GM12892 (cell line): ENCODE data around the gene TENT5A.
"Not testable (repeated sequence)": the region's sequence is repeated elsewhere in the genome, so short reads cannot be mapped to it uniquely, and the experiment has no call there.

ENCODE experiments used
- DNase-seq: peaks from one replicate; pipeline ENCODE4 v3.0.0; 2011; ENCODE audit not compliant: insufficient read length
- FAIRE-seq: peaks from 2 replicates; lab custom pipeline; 2011; peaks lifted over from hg19 to GRCh38; lab: Jason Lieb, UNC
- POLR2A ChIP-seq: IDR thresholded peaks from 2 replicates; pipeline ENCODE4 v1.6.1; 2011; ENCODE audit warnings: low read depth, low read length, control low read depth
- POLR2AphosphoS5 ChIP-seq: IDR thresholded peaks from 2 replicates; pipeline ENCODE4 v1.6.1; 2011; ENCODE audit warnings: low read depth, low read length, control low read depth
- TAF1 ChIP-seq: IDR thresholded peaks from 2 replicates; pipeline ENCODE4 v1.6.1; 2011; ENCODE audit warnings: low read depth, mild to moderate bottlenecking, control low read depth, low read length, borderline replicate concordance

TENT5A gene

GRCh38 chr6:81743649-81744048 lies 8.8 kb downstream of the TENT5A start:
- DNase-seq: no peak
- FAIRE-seq: no peak
- TF ChIP-seq POLR2A (no peak), TAF1 (no peak), POLR2AphosphoS5 (no peak)

DNA sequence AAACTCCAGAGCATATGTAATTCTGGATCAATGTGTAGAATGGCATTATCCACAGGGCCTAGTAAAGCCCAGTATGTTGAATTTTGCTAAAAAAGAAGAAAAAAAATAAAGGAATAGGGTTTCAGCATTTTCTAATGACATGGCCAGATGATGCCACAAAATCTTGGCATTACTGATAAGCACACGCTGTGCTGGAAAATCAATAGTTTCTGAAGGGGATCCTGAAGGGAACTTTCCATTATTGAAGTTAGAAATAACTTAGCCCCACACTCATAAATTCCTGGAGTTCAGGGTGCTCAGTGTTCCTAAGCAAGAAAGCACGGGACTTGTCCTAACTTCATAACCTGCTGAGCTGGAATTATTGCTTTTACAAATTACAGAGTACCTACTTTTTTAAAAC lies 10.8 kb downstream of the TENT5A start:
- DNase-seq (no peak), FAIRE-seq (no peak)
- TF ChIP-seq POLR2AphosphoS5 (no peak), TAF1 (no peak), POLR2A (no peak)

GRCh38 chr6:81740591-81740990 lies 11.9 kb downstream of the TENT5A start:
- DNase-seq, FAIRE-seq: not testable (repeated sequence)

DNA sequence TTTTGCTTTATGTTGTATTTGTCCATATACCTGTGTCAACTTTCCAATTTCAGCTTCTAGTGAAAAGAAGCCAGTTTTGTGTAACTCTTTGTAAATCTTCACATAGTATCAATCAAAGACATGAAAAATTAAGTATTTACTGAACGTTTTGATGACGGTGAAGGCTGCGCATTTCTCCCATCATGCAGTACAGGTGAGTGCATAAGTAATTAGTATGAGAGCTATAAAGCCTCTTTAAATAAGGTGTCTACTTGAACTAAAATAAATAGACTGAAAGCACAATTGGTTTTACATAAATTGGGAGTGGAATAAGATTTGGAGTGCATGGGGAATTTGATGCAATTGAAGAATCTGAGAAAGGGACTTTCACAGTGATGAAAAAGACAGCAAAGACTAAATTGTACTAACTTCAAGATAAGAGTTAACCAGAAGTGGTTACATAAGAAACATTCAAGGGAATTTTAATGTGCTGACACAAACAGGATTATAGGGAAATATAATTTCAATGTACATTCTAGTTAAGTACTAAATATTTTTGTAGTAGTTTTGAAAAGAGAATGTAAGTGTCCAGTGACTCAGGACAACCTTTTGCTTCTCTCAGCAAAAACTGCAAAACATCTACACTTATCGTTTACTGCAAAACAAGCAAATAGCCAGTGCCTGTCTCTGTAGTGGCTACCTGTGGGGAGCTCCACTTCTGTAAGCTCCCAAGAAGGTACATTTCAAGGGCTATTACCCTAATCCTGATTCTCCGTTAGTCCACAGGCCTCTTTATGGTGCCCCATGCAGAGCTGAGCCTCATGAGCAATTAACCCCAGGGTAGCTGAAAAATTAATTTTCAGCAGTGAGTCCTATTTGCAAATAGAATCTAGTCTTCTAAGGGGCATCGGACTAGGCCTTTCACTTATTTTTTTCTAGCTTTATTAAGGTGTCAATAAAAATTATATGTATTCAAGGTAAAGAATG lies 13.0 kb downstream of the TENT5A start:
- FAIRE-seq: no peak
- no peak for DNase-seq

GRCh38 chr6:81736428-81736827 lies 16.1 kb downstream of the TENT5A start:
- DNase-seq (no peak), FAIRE-seq (no peak)
- TF ChIP-seq POLR2A: no peak
- TF ChIP-seq TAF1: no peak
- TF ChIP-seq POLR2AphosphoS5: no peak

More for the DNA sequence above, 13.0 kb downstream of the TENT5A start:
- TF ChIP-seq POLR2AphosphoS5 (no peak), POLR2A (no peak), TAF1 (no peak)

GRCh38 chr6:81735756-81736380 lies 16.6 kb downstream of the TENT5A start:
- FAIRE-seq (no peak), DNase-seq (no peak)
- TF ChIP-seq POLR2AphosphoS5: no peak
- TF ChIP-seq TAF1: no peak
- no peak for TF ChIP-seq POLR2A

DNA sequence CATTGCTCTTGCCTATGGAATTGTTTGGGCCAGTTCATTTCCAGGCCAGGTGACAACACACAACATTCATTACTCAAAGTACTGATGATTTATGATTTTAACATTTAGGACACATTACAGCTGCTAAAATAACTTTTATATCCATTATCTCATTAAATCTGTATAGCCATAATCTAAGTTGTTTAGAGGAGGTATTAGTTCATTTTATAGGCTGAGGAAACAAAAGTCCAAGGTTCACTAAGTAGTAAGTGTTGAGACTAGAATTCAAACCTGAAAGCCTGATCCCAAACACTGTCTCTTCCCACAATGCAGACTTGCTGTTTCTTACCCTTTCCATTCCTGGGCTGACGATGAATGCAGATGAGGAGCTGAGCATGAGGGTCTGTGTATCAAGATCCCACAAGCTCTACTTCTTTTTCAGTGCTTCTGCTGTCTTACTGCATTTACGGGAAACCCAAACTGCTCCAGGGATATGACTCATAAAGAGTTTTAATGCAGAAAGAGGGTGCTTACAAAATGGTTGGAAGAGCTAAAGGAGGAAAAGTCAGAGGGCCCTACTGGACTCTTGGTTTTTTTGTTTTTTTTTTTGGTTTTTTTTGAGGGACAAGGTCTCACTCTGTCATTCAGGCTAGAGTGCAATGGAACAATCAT lies 17.9 kb downstream of the TENT5A start:
- FAIRE-seq (no peak), DNase-seq (no peak)
- TF ChIP-seq TAF1 (no peak), POLR2AphosphoS5 (no peak), POLR2A (no peak)

DNA sequence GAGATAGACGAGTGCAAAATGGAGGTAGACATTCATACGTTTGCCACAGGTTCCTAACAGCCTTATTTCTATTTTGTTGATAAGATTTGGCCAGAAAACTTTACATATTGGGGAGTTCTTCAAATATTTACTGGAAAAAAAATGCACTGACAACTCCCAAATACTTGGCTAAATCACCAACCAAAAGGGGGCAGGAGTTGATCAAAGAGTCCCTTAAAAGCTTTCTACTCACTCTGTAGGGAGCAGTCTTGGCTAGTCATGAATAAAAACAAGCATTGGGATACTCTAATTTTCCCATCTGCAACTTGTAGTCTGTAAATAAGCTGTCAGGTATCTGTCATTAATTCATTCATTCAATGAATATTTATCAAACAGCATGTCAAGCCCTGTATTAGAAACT lies 18.4 kb downstream of the TENT5A start:
- TF ChIP-seq POLR2A: no peak
- TF ChIP-seq TAF1: no peak
- TF ChIP-seq POLR2AphosphoS5: no peak
- DNase-seq: no peak
- FAIRE-seq: no peak

DNA sequence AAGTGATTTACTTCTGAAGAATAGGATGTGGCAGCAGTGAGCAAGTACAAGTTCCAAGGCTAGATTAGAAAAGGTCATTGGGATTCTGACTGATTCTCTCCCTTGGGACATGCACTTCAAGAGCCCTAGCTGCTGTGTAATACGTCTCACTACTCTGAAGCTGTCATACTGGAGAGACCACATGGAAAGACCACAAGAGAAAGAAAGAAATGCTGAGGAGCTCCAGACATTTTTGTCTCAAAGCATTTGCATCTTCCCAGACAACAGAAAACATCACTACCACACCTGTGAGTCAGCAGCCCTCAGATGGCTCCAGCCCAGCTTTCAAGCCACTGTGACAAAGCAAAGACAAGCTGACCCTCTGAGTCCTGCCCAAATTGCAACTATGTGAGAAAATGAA lies 20.7 kb downstream of the TENT5A start:
- no peak for TF ChIP-seq POLR2AphosphoS5
- no peak for TF ChIP-seq TAF1
- no peak for TF ChIP-seq POLR2A
- DNase-seq: no peak
- FAIRE-seq: no peak

DNA sequence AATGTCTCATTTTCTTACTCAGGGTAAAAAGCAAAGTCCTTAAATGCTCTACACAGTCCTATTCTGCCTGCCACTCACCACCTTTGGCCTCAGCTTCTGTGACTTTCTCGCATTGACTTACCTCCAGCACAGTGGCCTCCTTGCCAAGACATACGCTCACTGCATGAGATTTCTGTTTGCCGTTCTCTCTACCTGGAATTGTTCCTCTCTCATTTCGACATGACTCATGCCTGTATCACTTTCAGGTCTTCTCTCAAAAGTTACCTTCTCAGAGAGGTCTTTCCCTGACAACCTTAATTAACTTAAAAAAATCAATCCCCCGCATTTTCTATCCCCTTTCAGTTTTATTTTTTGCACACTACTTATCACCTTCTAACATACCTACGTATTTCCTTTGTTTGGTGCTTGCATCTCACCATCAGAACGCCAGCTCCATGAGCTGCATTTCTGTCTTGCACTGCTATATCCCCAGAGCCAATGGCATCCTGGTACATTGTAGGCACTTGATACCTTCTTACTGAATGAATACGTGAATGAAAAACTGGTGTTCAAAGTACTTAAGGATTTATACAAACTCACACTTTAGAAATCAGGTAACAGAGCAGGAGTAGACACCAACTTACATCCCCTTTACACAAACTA lies 24.5 kb downstream of the TENT5A start:
- DNase-seq (no peak), FAIRE-seq (no peak)
- TF ChIP-seq POLR2AphosphoS5: no peak
- TF ChIP-seq POLR2A: no peak
- no peak for TF ChIP-seq TAF1

- FAIRE-seq: no peak
- DNase-seq: no peak
- TF ChIP-seq TAF1 (no peak), POLR2AphosphoS5 (no peak), POLR2A (no peak)
Measured at GRCh38 chr6:81725127-81725526, 27.4 kb downstream of the TENT5A start.
